ENCODE data around the gene ENO1.

DNA sequence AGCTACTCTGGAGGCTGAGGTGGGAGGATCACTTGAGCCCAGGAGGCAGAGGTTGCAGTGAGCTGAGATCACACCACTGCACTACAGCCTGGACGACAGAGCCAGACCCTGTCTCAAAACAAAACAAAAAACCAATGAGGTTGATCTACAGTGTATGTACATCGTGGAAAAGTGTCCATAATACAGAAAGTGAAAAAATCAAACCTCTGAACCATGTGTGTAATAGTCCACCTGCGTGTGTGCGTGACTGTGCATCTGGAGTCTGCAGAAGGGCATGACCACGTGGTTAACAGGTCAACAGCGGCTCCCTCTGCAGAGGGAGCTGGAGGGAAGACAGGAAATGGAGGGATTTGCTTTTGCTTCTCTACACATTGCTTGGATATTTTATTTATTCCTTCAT is 32.4 kb upstream of the ENO1 start:
- no peak for TF ChIP-seq POLR2A (IDR thresholded peaks at IDR 0.05; ENCODE audit: low read depth, low read length)
- no peak for TF ChIP-seq POLR2AphosphoS5 (IDR thresholded peaks at IDR 0.05; ENCODE audit: low read depth, low read length)
- TF ChIP-seq TAF1 (IDR thresholded peaks at IDR 0.05; ENCODE audit: borderline replicate concordance, low read depth, low read length): no peak
